Caco-2 (cell line): ENCODE measurements around the gene CACNG4. TPM values are rescaled to one million over a fixed set of nuclear protein-coding genes. Genes with fewer than 3 reads are reported as not detected.

Source experiments
- BruUV-seq: library from RNA; stranded (reverse); fragments of 400-500 nt; replicated peaks from 2 replicates; lab custom pipeline; 2021; lab: Mats Ljungman, UMichigan
- CTCF ChIA-PET: fragments of 300-600 bp; sonication (Branson Sonifier 250); formaldehyde crosslinking; loops from one replicate; lab custom pipeline; 2022; ENCODE audit warnings: antibody characterized with exemption; lab: Charles Lee
- POLR2A ChIA-PET: fragments of 300-600 bp; sonication (Branson Sonifier 250); formaldehyde crosslinking; loops from one replicate; lab custom pipeline; 2022; ENCODE audit warnings: antibody characterized with exemption; lab: Charles Lee
- DNase-seq, 2 experiments: peaks; one replicate each; pipeline versions ENCODE4 v3.0.0 to v3.0.0-alpha.2; 2020 to 2022
- H3K27me3 ChIP-seq: replicated peaks from 2 replicates; pipeline ENCODE4 v1.6.0; 2011; ENCODE audit warnings: low read length; ENCODE audit not compliant: control insufficient read depth, insufficient read depth
- H3K36me3 ChIP-seq: 2 replicates; pipeline ENCODE4 v1.5.1; 2011; ENCODE audit warnings: low read length; ENCODE audit not compliant: control insufficient read depth, insufficient read depth
- H3K4me1 ChIP-seq: fragments of 250-450 bp; sonication (Bioruptor Pico); 2 replicates; pipeline ENCODE4 v1.5.1; 2020; ENCODE audit warnings: mild to moderate bottlenecking
- H3K4me3 ChIP-seq: 2 replicates; pipeline ENCODE4 v1.5.1; 2011; ENCODE audit warnings: low read depth, mild to moderate bottlenecking, control low read depth, low read length
- H3K9me3 ChIP-seq: fragments of 250-450 bp; sonication (Bioruptor Pico); 2 replicates; pipeline ENCODE4 v1.5.1; 2020; ENCODE audit warnings: mild to moderate bottlenecking, moderate library complexity
- H3K27ac Mint-ChIP-seq: one replicate; pipeline ENCODE4 v1.8.0; 2022; ENCODE audit warnings: mixed read lengths; ENCODE audit not compliant: unreplicated experiment
- H3K27me3 Mint-ChIP-seq: one replicate; pipeline ENCODE4 v1.8.0; 2022; ENCODE audit warnings: mixed read lengths; ENCODE audit not compliant: insufficient read depth, unreplicated experiment
- H3K36me3 Mint-ChIP-seq: one replicate; pipeline ENCODE4 v1.8.0; 2022; ENCODE audit warnings: mild to moderate bottlenecking, mixed read lengths; ENCODE audit not compliant: insufficient read depth, unreplicated experiment
- H3K4me1 Mint-ChIP-seq: one replicate; pipeline ENCODE4 v1.8.0; 2022; ENCODE audit warnings: low read depth, mixed read lengths; ENCODE audit not compliant: unreplicated experiment
- H3K4me3 Mint-ChIP-seq: one replicate; pipeline ENCODE4 v1.8.0; 2022; ENCODE audit warnings: mild to moderate bottlenecking, moderate library complexity, mixed read lengths; ENCODE audit not compliant: unreplicated experiment
- H3K9me3 Mint-ChIP-seq: one replicate; pipeline ENCODE4 v1.8.0; 2022; ENCODE audit warnings: mixed read lengths; ENCODE audit not compliant: unreplicated experiment
- intact Hi-C: fragments of 100-400 bp; cut with micrococcal nuclease; formaldehyde crosslinking; loops from one replicate; pipeline ENCODE4 v1.10.0; 2022; ENCODE audit not compliant: unreplicated experiment
- total RNA-seq: library from RNA; stranded (reverse); gene quantifications from 2 replicates; pipeline ENCODE4 v1.2.3, GENCODE V29; 2022
- TF ChIP-seq, protein P1 (sequence below), 2 experiments: fragments of 200-600 bp in 1 of 2; IDR thresholded peaks; 1 replicate in 1 of 2; 2 replicates in 1 of 2; pipeline versions ENCODE4 v1.5.1 to v1.8.0; 2011 to 2022; ENCODE audit warnings: antibody characterized with exemption in 1 of 2, control low read depth in 1 of 2, inconsistent platforms in 1 of 2, low read depth in 1 of 2, low read length in 1 of 2, mild to moderate bottlenecking in 1 of 2, moderate library complexity in 1 of 2; ENCODE audit not compliant: insufficient read depth in 1 of 2, severe bottlenecking in 1 of 2, unreplicated experiment in 1 of 2

Gene CACNG4
- total RNA-seq, 1 experiment from 2014 or later: 12.8 TPM

DNA sequence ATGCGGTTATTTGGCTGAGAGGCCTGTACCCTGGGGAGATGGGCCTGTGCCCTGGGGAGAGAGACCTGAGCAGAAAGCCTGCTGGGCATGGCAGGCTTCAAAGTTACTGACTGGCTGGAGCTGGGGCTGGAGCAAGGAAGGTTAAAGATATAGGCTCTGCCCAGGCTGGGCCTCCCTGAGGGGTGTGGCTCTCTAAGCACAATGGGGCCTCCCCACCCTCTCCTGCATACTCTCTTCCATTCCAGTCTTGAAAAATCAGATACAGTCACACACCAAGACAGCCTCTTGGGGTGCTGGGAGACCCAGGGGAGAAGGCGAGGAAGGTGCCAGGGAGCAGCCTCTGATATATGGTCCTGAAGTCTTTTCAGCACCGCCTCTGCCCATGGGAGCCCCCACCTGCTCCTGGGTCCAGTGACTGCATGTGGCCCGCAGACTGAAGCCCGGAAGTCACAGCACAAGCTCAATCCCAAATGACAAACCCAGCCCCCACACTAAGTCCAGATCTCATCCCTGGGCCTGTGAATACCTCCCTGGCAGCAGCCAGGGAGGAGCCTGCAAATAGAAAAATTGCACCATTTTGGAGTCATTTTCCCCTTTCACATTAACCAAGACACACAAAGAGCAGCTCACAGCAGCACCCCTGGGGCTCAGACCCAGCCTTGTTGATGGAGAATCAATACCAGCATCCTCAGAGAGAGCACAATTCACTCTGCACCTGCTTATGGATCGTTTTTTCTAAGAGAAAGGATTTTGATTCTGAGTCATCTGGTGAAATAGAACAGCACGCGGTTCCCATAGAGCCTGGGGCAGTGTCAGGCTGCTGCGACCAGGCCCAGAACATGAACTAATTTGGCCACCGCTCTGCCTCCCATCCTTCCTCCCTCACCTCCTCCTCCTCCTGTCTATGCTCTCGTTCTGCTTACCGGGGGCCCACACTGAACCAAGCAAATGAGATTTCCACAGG lies 54.2 kb downstream of the CACNG4 start:
- Histone ChIP-seq H3K4me3 (no peak overlapping the region), H3K27me3 (no peaks in the 10 kb centered on the region), H3K36me3 (no peaks in the 10 kb centered on the region), H3K9me3 (no peaks in the 10 kb centered on the region), H3K4me1 (peaks cover 7% of the 10 kb centered on the region; the same call in 1 of the 2 replicates)
- TF ChIP-seq, protein P1, sequence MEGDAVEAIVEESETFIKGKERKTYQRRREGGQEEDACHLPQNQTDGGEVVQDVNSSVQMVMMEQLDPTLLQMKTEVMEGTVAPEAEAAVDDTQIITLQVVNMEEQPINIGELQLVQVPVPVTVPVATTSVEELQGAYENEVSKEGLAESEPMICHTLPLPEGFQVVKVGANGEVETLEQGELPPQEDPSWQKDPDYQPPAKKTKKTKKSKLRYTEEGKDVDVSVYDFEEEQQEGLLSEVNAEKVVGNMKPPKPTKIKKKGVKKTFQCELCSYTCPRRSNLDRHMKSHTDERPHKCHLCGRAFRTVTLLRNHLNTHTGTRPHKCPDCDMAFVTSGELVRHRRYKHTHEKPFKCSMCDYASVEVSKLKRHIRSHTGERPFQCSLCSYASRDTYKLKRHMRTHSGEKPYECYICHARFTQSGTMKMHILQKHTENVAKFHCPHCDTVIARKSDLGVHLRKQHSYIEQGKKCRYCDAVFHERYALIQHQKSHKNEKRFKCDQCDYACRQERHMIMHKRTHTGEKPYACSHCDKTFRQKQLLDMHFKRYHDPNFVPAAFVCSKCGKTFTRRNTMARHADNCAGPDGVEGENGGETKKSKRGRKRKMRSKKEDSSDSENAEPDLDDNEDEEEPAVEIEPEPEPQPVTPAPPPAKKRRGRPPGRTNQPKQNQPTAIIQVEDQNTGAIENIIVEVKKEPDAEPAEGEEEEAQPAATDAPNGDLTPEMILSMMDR (IDR thresholded peaks at IDR 0.05; ENCODE audit: insufficient read depth in 1 of 2, low read depth in 1 of 2, low read length in 1 of 2, severe bottlenecking in 1 of 2, unreplicated experiment in 1 of 2): no peak
- intact Hi-C loops: no loop called here
- Mint-ChIP-seq H3K36me3 (no peaks in the 10 kb centered on the region), H3K9me3 (no peaks in the 10 kb centered on the region), H3K4me1 (peaks cover 14% of the 10 kb centered on the region), H3K27ac (no peak overlapping the region), H3K27me3 (no peaks in the 10 kb centered on the region), H3K4me3 (no peak overlapping the region)
- DNase-seq: no peak
- POLR2A ChIA-PET: interaction anchor here (0.6 kb wide), 1 partner anchor 334 kb away, joined by 3 read pairs; no protein-coding TSS in a partner anchor
- CTCF ChIA-PET: no interaction called here
- BruUV-seq: no TSS peak

DNA sequence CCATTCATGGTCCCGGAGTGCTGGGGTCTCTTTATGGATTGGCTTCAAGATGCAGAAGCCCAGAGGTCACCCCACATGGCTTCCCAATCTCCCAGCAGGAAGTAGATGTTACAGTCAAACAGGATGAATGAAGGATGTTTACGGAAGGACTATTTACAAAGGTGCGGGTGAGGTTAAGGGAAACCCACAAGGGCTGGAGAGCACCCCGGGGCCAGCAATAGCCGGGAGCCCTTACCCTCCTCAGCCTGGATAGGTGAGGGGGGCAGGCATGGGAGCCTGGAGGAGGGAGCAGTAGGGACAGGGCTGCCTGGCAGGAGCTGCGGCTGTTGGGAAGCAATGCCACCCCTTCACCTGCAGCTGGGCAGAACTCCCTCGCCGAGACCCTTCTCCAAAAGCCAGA lies 55.3 kb downstream of the CACNG4 start:
- H3K27me3 Mint-ChIP-seq: no peaks in the 10 kb centered on the region
- TF ChIP-seq, protein P1 (IDR thresholded peaks at IDR 0.05; ENCODE audit: insufficient read depth in 1 of 2, low read depth in 1 of 2, low read length in 1 of 2, severe bottlenecking in 1 of 2, unreplicated experiment in 1 of 2): no peak
- H3K4me1 Mint-ChIP-seq: peaks cover 14% of the 10 kb centered on the region
- intact Hi-C loops: no loop called here
- Histone ChIP-seq H3K27me3 (no peaks in the 10 kb centered on the region), H3K4me1 (peaks cover 7% of the 10 kb centered on the region; the same call in 1 of the 2 replicates), H3K9me3 (no peaks in the 10 kb centered on the region), H3K36me3 (no peaks in the 10 kb centered on the region), H3K4me3 (no peak overlapping the region)
- no peak overlapping the region for H3K4me3 Mint-ChIP-seq
- CTCF ChIA-PET: no interaction called here
- H3K36me3 Mint-ChIP-seq: no peaks in the 10 kb centered on the region
- H3K9me3 Mint-ChIP-seq: no peaks in the 10 kb centered on the region
- no peak for DNase-seq
- no peak overlapping the region for H3K27ac Mint-ChIP-seq
- no TSS peak for BruUV-seq
- POLR2A ChIA-PET: interaction anchor here (0.6 kb wide), 2 partner anchors 333 to 968 kb away, joined by 3 to 5 read pairs; no protein-coding TSS in a partner anchor

DNA sequence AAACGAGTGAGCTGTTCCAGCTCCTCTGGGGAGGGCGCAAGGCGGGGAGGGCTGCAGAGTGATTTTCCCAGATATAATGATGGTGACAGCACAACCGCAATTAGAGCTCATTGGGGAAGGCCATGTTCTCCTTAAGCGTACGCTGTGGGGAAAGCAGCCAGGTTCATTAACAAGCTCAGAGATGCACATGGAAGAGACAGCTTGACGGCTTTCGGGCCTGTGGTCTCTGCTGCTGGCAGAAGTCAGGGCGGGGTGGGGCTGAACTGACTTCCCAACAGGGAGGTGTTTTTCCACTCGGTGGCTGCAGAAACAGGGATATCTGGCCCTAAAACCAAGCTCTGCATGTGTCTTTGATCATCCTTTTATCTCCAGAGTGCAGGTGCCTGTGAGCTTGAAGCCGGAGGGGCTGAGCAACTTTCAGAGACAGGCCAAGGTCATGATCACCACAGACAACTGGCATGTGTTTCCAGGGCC lies 55.8 kb downstream of the CACNG4 start:
- no peaks in the 10 kb centered on the region for H3K27me3 ChIP-seq
- intact Hi-C loops: no loop called here
- H3K36me3 ChIP-seq: no peaks in the 10 kb centered on the region
- BruUV-seq: no TSS peak
- no peak for DNase-seq
- no peaks in the 10 kb centered on the region for H3K27me3 Mint-ChIP-seq
- H3K4me3 Mint-ChIP-seq: no peak overlapping the region
- no peaks in the 10 kb centered on the region for H3K9me3 ChIP-seq
- ChIA-PET POLR2A (no interaction called here), CTCF (interaction anchor here (0.6 kb wide), 1 partner anchor 12 kb away, joined by 3 read pairs; no protein-coding TSS in a partner anchor)
- H3K27ac Mint-ChIP-seq: no peak overlapping the region
- no peaks in the 10 kb centered on the region for H3K36me3 Mint-ChIP-seq
- H3K4me1 ChIP-seq: peaks cover 7% of the 10 kb centered on the region; the same call in 1 of the 2 replicates
- no peak overlapping the region for H3K4me3 ChIP-seq
- H3K9me3 Mint-ChIP-seq: no peaks in the 10 kb centered on the region
- TF ChIP-seq, protein P1 (IDR thresholded peaks at IDR 0.05; ENCODE audit: insufficient read depth in 1 of 2, low read depth in 1 of 2, low read length in 1 of 2, severe bottlenecking in 1 of 2, unreplicated experiment in 1 of 2): no peak
- peaks cover 14% of the 10 kb centered on the region for H3K4me1 Mint-ChIP-seq
